Spleen (tissue), 11 donors: ENCODE measurements around the gene SCN1B. TPM values are rescaled to one million over a fixed set of nuclear protein-coding genes. Genes with fewer than 3 reads are reported as not detected.
"Not testable (repeated sequence)": the region's sequence is repeated elsewhere in the genome, so short reads cannot be mapped to it uniquely, and the experiment has no call there.

Experiments
- DNase-seq: peaks from one replicate; pipeline ENCODE4 v3.0.0-alpha.2; 2020
- H3K27ac ChIP-seq, 8 donors: fragments of 200-600 bp; sonication (generic) in 7 of 8; 1 replicate in 4 of 8; 2 replicates in 4 of 8; pipeline versions ENCODE4 v1.5.0 to v1.8.0; 2016 to 2021; ENCODE audit warnings: inconsistent platforms in 4 of 8, mild to moderate bottlenecking in 4 of 8, moderate library complexity in 1 of 8
- H3K27me3 ChIP-seq, 7 donors: fragments of 200-600 bp; sonication (generic) in 6 of 7; replicated peaks in 1 of 7; 1 replicate in 4 of 7; 2 replicates in 3 of 7; pipeline versions ENCODE4 v1.5.0 to v1.8.0; 2016 to 2021; ENCODE audit warnings: inconsistent platforms in 3 of 7, mild to moderate bottlenecking in 1 of 7
- H3K36me3 ChIP-seq, 6 donors: fragments of 200-600 bp; sonication (generic) in 5 of 6; 1 replicate in 4 of 6; 2 replicates in 2 of 6; pipeline versions ENCODE4 v1.5.0 to v1.8.0; 2016 to 2021; ENCODE audit warnings: inconsistent platforms in 2 of 6
- H3K4me1 ChIP-seq, 6 donors: fragments of 200-600 bp; sonication (generic) in 5 of 6; 1 replicate in 3 of 6; 2 replicates in 3 of 6; pipeline versions ENCODE4 v1.5.0 to v1.8.0; 2016 to 2021; ENCODE audit warnings: inconsistent platforms in 3 of 6
- H3K4me3 ChIP-seq, 8 donors: fragments of 200-600 bp; sonication (generic) in 7 of 8; 1 replicate in 4 of 8; 2 replicates in 4 of 8; pipeline versions ENCODE4 v1.5.0 to v1.8.0; 2016 to 2021; ENCODE audit warnings: inconsistent platforms in 4 of 8, mild to moderate bottlenecking in 4 of 8, moderate library complexity in 2 of 8
- H3K9me3 ChIP-seq, 8 donors: fragments of 200-600 bp; sonication (generic) in 7 of 8; 1 replicate in 4 of 8; 2 replicates in 4 of 8; pipeline versions ENCODE4 v1.5.0 to v1.8.0; 2016 to 2021; ENCODE audit warnings: inconsistent platforms in 4 of 8
- POLR2A ChIP-seq, 3 donors: fragments of 450-650 bp; IDR thresholded peaks; one replicate each; pipeline ENCODE4 v1.5.1; 2017; ENCODE audit warnings: antibody characterized with exemption in 3 of 3, mild to moderate bottlenecking in 1 of 3
- POLR2AphosphoS5 ChIP-seq, 3 donors: sonication (generic); formaldehyde crosslinking; IDR thresholded peaks; one replicate each; pipeline ENCODE4 v1.5.1; 2017; ENCODE audit warnings: antibody characterized with exemption in 3 of 3
- WGBS, 5 donors: extraction: QIAGEN DNeasy Blood & Tissue Kit in 3 of 5; methylation state at CpG; one replicate each; pipeline versions ENCODE4 v1.1.5 to v1.1.7; 2013 to 2018; 5-methylcytosine and 5-hydroxymethylcytosine counted together
- intact Hi-C: fragments of 100-400 bp; cut with DNase I; formaldehyde crosslinking; loops from one replicate; pipeline ENCODE4 v1.15.0; 2023; ENCODE audit warnings: low total_unique reads
- polyA plus RNA-seq, 3 donors: library from polyadenylated mRNA; stranded (reverse); fragments of 200-250 nt; gene quantifications; one replicate each; pipeline ENCODE4 v1.2.1, GENCODE V29; 2013
- total RNA-seq, 7 donors: library from RNA; depleted of rRNA in 3 of 7; stranded (reverse); fragments of >200 nt in 3 of 7; fragmentation: NEBNext Ultra II Directional in 4 of 7; extraction: Animal tissue kit (Norgen Biotek cat#: 25700) in 4 of 7; gene quantifications; one replicate each; pipeline versions ENCODE4 v1.1.0 to v1.2.1, GENCODE V29; 2016 to 2021
- TF ChIP-seq, protein P1 (sequence below), 11 experiments: fragments of 200-600 bp in 7 of 11; fragments of 450-650 bp in 4 of 11; sonication (generic) in 4 of 11; IDR thresholded peaks in 8 of 11; conservative IDR thresholded peaks in 3 of 11; 1 replicate in 7 of 11; 2 replicates in 4 of 11; pipeline versions ENCODE4 v1.4.0 to v1.8.0; 2016 to 2021; ENCODE audit warnings: antibody characterized with exemption in 11 of 11, inconsistent platforms in 4 of 11, mild to moderate bottlenecking in 1 of 11
- donor health status: healthy with polysubstance abuse.
- donor health status: DM: no; HTN: no; CAD: no; lungs with moderate emphysema.
- donor health status: DM: no; HTN: no; CAD: no.
- donor health status: Bipolar disorder and iron deficiency.
- donor health status: healthy.
- donor health status: DM: no; HTN: no; CAD: no.
- donor health status: DM: yes; HTN: yes; CAD: no.

The SCN1B gene
- total and polyA plus RNA-seq, 10 donors: 3.7 to 28.1 (median 13.1) TPM

DNA sequence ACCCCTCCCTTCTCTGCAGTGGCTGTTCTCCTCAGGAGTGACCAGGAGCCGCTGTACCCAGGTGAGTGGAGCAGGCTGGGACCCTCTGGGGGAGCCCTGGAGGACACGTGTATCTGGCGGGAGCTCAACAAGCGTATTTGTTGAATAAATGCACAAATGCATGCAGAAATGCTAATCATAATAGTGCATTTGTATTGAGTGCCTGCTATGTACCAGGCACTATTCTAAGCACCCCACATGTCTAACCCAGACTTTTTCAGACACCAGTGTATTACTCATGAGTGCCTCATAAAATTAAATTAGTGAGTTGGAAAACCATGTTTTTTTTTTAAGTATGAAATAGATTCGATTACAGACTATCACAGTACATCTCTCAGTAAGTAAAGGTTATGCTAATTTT, 19.2 kb downstream of the SCN1B start:
- H3K4me1 ChIP-seq: peaks cover 5 to 23% (median 17%) of the 10 kb centered on the region in 6 donors
- H3K4me3 ChIP-seq: no peak overlapping the region
- DNase-seq: no peak
- intact Hi-C loops: no loop called here
- no peaks in the 10 kb centered on the region for H3K9me3 ChIP-seq
- no peaks in the 10 kb centered on the region for H3K36me3 ChIP-seq
- no peaks in the 10 kb centered on the region for H3K27me3 ChIP-seq
- TF ChIP-seq, protein P1, sequence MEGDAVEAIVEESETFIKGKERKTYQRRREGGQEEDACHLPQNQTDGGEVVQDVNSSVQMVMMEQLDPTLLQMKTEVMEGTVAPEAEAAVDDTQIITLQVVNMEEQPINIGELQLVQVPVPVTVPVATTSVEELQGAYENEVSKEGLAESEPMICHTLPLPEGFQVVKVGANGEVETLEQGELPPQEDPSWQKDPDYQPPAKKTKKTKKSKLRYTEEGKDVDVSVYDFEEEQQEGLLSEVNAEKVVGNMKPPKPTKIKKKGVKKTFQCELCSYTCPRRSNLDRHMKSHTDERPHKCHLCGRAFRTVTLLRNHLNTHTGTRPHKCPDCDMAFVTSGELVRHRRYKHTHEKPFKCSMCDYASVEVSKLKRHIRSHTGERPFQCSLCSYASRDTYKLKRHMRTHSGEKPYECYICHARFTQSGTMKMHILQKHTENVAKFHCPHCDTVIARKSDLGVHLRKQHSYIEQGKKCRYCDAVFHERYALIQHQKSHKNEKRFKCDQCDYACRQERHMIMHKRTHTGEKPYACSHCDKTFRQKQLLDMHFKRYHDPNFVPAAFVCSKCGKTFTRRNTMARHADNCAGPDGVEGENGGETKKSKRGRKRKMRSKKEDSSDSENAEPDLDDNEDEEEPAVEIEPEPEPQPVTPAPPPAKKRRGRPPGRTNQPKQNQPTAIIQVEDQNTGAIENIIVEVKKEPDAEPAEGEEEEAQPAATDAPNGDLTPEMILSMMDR (IDR thresholded peaks at IDR 0.05 in 8 of 11, conservative IDR thresholded peaks at IDR 0.05 in 3 of 11): no peak
- TF ChIP-seq POLR2AphosphoS5 (IDR thresholded peaks at IDR 0.05) (no peak), POLR2A (IDR thresholded peaks at IDR 0.05) (no peak)
- WGBS, 5 donors: 83 to 96% (median 85%) methylated on average over 5 of the region's 5 CpGs
- H3K27ac ChIP-seq: no peak overlapping the region

DNA sequence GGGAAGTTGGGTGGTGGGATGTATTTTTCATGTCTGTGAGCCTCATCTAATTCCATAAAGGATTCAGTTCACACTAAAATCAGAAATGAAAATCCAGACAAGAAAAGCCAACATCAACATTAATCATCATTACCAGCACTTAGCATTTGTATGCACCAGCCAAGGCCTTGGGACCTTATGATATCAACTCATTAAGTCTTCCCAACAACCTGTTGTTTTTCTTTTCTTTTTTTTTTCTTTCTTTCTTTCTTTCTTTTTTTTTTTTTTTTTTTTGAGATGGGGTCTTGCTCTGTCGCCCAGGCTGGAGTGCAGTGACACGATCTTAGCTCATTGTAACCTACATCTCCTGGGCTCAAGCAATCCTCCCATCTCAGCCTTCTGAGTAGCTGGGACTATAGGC, 20.4 kb downstream of the SCN1B start:
- H3K27me3 ChIP-seq, H3K27ac ChIP-seq, H3K4me3 ChIP-seq, H3K9me3 ChIP-seq, H3K36me3 ChIP-seq, intact Hi-C loops, DNase-seq: not testable (repeated sequence)
- H3K4me1 ChIP-seq: peaks cover 5 to 11% (median 9%) of the 10 kb centered on the region in 6 donors
- 88 to 95% (median 90%) methylated on average over 2 of the region's 2 CpGs for WGBS, 5 donors

DNA sequence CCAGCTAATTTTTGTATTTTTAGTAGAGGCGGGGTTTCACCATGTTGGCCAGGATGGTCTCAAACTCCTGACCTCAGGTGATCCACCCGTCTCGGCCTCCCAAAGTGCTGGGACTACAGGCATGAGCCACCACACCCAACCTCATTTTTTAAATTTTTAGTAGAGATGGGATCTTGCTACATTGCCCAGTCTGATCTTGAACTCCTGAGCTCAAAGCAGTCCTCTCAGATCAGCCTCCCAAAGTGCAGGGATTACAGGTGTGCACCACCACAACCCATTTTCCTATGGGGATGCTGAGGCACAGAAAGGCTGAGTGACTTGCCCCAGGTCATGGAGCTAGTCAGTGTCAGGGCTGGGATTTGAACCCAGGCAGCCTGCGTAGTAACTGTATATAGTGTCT, 21.0 kb downstream of the SCN1B start:
- DNase-seq, H3K27ac ChIP-seq, intact Hi-C loops, H3K9me3 ChIP-seq, H3K36me3 ChIP-seq, H3K27me3 ChIP-seq, H3K4me3 ChIP-seq, H3K4me1 ChIP-seq: not testable (repeated sequence)
- 89 to 97% (median 95%) methylated on average over 4 of the region's 4 CpGs for WGBS, 5 donors

DNA sequence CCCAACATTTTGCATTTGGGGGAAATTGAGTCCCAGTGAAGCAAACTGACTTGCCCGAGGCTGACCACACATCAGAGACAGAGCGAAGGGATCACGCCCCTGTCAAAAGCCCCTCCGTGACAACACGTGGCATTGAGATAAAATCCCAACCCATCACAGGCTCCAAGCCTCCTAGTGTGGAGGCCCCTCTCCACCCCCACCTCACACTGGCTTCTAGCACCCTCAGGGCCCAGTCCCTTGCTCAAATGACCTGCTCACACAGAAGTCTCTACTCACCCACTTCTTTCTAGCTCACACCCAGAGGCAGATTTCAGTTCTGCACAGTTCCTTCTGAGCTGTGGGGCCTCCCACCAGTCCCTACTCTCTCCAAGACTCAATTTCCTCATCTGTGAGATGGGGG, 21.5 kb downstream of the SCN1B start:
- no peak for DNase-seq
- Histone ChIP-seq H3K27ac (no peak overlapping the region), H3K27me3 (no peaks in the 10 kb centered on the region), H3K4me1 (no peaks in the 10 kb centered on the region), H3K4me3 (no peak overlapping the region), H3K36me3 (no peaks in the 10 kb centered on the region), H3K9me3 (no peaks in the 10 kb centered on the region)
- intact Hi-C loops: no loop called here
- WGBS, 5 donors: 86 to 97% (median 92%) methylated on average over 5 of the region's 5 CpGs
- TF ChIP-seq POLR2AphosphoS5 (IDR thresholded peaks at IDR 0.05): no peak
- no peak for TF ChIP-seq POLR2A (IDR thresholded peaks at IDR 0.05)
- TF ChIP-seq, protein P1 (IDR thresholded peaks at IDR 0.05 in 8 of 11, conservative IDR thresholded peaks at IDR 0.05 in 3 of 11): no peak

DNA sequence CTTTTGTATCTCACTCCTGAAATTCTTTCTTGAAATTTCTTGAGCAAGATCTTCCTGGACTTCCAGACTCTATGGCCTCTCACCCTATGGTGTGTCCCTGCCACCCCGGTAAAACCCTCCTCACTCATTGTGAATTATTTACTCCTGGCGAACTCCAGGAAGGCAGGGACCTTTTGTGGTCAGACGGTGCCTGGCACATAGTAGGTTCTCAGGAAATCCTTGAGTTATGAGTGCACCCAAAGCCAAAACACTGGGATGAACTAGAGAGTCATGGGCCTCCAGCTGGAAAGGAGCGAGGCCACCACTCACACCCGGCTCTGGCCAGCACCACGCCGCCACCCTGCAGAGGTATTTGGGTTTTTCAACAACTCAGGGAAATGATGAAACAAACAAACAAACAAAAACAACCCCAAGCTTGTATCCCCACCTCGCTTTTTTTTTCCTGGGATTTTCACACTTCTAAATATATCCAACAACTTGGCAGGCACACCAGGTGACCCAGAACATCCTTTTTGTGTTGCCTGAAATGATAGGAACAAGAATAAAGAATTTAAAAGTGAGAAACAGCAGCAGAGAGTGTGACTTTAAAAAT, 22.4 kb downstream of the SCN1B start:
- H3K27ac ChIP-seq: no peak overlapping the region

More for the DNA sequence above, 22.4 kb downstream of the SCN1B start:
- 81 to 88% (median 84%) methylated on average over 8 of the region's 8 CpGs for WGBS, 5 donors
- intact Hi-C loops: no loop called here
- H3K36me3 ChIP-seq: no peaks in the 10 kb centered on the region
- H3K9me3 ChIP-seq: no peaks in the 10 kb centered on the region
- TF ChIP-seq POLR2A (IDR thresholded peaks at IDR 0.05) (no peak), POLR2AphosphoS5 (IDR thresholded peaks at IDR 0.05) (no peak)
- TF ChIP-seq, protein P1 (IDR thresholded peaks at IDR 0.05 in 8 of 11, conservative IDR thresholded peaks at IDR 0.05 in 3 of 11): no peak
- no peak for DNase-seq
- no peak overlapping the region for H3K4me3 ChIP-seq
- H3K27me3 ChIP-seq: no peaks in the 10 kb centered on the region
- no peaks in the 10 kb centered on the region for H3K4me1 ChIP-seq
